Stomach (tissue), 4 donors: ENCODE results near the gene PRTG.

ENCODE experiments used
- CTCF ChIP-seq, 7 experiments: fragments of 450-650 bp in 4 of 7; fragments of 200-600 bp in 3 of 7; sonication (generic) in 3 of 7; IDR thresholded peaks; one replicate each; pipeline ENCODE4 v1.5.1; 2016 to 2019; ENCODE audit warnings: antibody characterized with exemption in 7 of 7, control low read depth in 2 of 7, mild to moderate bottlenecking in 1 of 7
- POLR2A ChIP-seq, 4 donors: fragments of 450-650 bp; IDR thresholded peaks; one replicate each; pipeline ENCODE4 v1.6.1; 2016; ENCODE audit warnings: antibody characterized with exemption in 4 of 4, control low read depth in 2 of 4, mild to moderate bottlenecking in 1 of 4, moderate library complexity in 1 of 4

GRCh38 chr15:55700876-55701275 lies 42.1 kb downstream of the PRTG start:
- no peak for TF ChIP-seq CTCF (IDR thresholded peaks at IDR 0.05)
- TF ChIP-seq POLR2A (IDR thresholded peaks at IDR 0.05): no peak
